K562 treated with DMSO at 1 percent for 4 hours (cell line): ENCODE results near the gene ZNF384. TPM values are rescaled to one million over a fixed set of nuclear protein-coding genes. Genes with fewer than 3 reads are reported as not detected.

ENCODE experiments used
- total RNA-seq: library from RNA; unstranded; fragments of 300-600 nt; gene quantifications from 2 replicates; pipeline ENCODE4 v1.2.3, GENCODE V29; 2022; ENCODE audit not compliant: insufficient read depth

Gene ZNF384
- total RNA-seq = 25.5 and 32.4 TPM in 2 replicates

GRCh38 chr12:6688999-6689882 lies at the start of gene ZNF384:
Gene ZNF384 (minus strand): TSS chr12:6689375. CDS start chr12:6679520, 9,855 bp downstream.

DNA sequence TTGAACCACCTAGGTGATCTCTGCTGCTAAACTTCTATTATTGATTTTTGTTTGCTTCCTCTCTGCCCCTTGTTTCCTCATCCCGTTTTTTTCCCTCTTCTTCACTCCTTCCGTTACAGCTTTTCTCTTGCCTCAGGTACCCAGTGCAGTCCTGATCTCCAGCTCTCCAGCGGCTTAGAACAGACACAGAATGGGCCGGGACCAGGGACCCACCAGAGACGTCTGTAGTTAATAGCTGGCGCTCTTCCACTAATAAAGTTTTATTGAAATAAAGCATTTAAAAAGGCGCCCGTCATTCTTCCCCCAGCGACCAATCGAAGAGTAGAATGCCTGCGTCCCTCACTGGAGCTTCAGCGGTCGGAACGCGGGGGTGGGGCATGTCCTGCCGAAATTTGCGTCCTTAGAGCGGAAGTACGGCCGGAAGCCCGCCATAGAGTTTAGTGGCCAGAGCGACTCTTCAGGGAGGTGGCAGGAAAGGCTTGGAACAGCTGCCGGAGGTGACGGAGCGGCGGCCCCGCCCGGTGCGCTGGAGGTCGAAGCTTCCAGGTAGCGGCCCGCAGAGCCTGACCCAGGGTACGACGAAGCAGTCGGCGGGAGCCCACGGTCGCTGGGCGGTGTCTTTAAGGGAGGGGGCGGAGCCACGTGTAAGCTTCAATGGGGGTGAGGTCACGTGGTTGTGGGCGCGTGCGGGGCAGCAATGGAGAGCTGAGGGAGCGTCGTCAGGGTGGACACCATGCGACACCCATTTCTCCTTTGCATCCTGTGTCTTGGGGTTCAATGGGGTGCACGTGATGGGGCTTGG lies 34.6 kb upstream of the ZNF384 start, which contains the start of gene COPS7A:
TSS of gene COPS7A (plus strand) at position 440 of the 802 bp plus-strand sequence. CDS start 611 bp downstream, outside the sequence.

DNA sequence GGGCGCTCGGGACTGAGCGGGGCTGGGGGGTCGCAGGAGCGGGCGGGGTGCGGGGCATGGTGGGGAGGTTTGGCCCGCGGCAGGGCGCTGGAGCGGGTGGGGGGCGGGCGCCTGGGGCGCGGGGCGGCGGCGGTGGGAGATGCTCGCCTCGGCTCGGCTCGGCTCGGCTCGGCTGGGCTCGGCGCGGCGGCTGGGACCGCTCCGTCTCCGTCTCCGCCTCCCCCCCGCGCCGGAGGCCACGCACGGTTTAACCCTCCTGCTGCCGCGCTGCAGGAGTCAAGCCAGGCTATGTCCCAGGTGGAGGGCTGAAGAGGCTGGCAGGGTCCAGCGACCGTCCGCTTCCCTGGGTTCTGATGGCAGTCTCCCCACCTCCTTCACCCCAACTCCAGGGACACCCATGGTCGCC lies 11.5 kb upstream of the ZNF384 start, which contains the start of gene PIANP:
TSS of gene PIANP (minus strand) at position 170 of the 406 bp plus-strand sequence. CDS start 2,754 bp downstream, outside the sequence.

DNA sequence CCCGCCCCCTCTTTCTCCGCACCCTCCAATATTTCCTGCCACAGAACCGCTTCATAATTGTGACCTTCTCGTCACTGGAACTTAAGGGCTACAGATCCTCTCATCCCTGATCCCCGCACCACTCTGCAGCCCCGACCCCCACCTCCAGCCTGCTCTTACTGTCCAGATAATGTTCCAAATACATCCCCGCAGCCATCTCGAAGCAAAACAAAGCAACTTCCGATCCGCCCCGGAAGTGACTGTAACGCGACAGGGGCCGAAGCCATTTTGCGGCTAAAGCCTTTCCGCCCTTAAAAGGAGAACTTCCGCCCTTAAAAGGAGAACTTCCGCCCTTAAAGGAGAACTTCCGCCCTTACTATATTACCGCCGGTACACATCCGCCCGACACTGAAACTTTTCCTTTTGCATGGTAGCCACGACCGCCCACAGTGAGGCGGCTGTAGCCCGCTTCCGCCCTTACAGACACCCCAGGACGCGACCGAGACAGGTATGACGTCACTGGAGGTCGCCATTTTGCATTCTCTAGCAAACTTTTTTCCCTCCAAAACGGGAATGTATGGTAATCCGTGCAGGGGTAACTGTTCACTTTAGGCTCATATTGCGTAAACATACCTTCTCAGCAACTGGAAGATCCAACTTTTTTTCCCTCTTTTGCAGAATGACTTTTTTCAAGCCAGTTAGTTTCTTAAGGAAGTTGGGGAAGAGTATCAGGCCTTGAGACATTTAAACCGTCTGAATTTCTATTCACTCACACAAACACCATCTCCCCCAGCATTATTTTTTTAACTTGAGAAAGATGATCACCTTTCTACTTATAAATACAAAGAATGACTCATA lies 26.1 kb downstream of the ZNF384 start, which contains the start of gene ING4:
TSS of gene ING4 (minus strand) at position 214 of the 837 bp plus-strand sequence. CDS start at position 196, 18 bp downstream.

DNA sequence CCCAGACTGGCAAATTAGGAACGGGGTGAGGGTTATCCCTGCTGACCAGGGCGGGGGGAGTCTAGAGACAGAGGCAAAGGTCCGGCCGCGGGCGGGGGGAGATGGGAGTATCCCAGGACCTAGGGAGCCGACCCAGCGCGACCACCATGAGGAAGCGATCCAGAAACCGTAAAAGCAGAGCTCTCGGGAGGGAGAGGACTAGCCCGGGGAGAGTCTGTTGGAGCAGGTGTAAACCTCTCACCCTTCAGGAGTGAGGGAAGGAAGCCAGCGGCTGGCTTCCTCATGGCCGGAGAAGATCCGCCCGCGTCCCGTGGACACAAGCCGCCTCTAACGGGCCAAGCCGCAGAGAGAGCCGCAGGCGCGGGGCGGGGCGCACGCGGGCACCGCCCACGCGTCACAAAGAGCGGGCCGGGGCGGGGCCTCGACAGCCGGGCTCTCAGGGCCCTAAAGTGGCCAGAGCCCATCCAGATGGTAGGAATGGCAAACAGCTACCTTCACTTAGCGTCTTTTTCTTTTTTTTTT lies 42.0 kb downstream of the ZNF384 start, which contains the start of gene ACRBP:
TSS of gene ACRBP (minus strand) at position 350 of the 522 bp plus-strand sequence. CDS start at position 284, 66 bp downstream.

GRCh38 chr12:6635856-6636531 lies 53.2 kb downstream of the ZNF384 start, which contains the start of gene LPAR5:
Gene LPAR5 (minus strand): TSS chr12:6635959. CDS start chr12:6621248, 14,711 bp downstream.

Other genes starting within 250 kb of the ZNF384 start
- not detected in 2 replicates for gene CD27, start 244.4 kb downstream of the ZNF384 start, total RNA-seq
- gene TAPBPL, start 237.3 kb downstream of the ZNF384 start, total RNA-seq = 4.2 and 6.5 TPM in 2 replicates
- 7.0 and 7.9 TPM in 2 replicates for gene VAMP1, start 218.7 kb downstream of the ZNF384 start, total RNA-seq
- gene MRPL51, start 196.1 kb downstream of the ZNF384 start, total RNA-seq = 77.4 and 89.7 TPM in 2 replicates
- gene NCAPD2, start 195.3 kb downstream of the ZNF384 start, total RNA-seq = 70.8 and 73.8 TPM in 2 replicates
- gene GAPDH, start 154.9 kb downstream of the ZNF384 start, total RNA-seq = 2,497 and 2,516 TPM in 2 replicates
- gene IFFO1, start 133.3 kb downstream of the ZNF384 start, total RNA-seq = 0.48 TPM in 1 of 2 replicates, not detected in the other
- 12.4 and 24.6 TPM in 2 replicates for gene NOP2, start 121.1 kb downstream of the ZNF384 start, total RNA-seq
- gene CHD4, start 82.0 kb downstream of the ZNF384 start, total RNA-seq = 215 and 222 TPM in 2 replicates
- gene LPAR5, start 53.4 kb downstream of the ZNF384 start, total RNA-seq = 3.5 and 4.3 TPM in 2 replicates
- gene ACRBP, start 41.9 kb downstream of the ZNF384 start, total RNA-seq = 6.0 and 7.1 TPM in 2 replicates
- 26.4 and 28.2 TPM in 2 replicates for gene ING4, start 26.3 kb downstream of the ZNF384 start, total RNA-seq
- not detected in 2 replicates for gene PIANP, start 11.4 kb upstream of the ZNF384 start, total RNA-seq
- 33.5 and 37.2 TPM in 2 replicates for gene COPS7A, start 34.7 kb upstream of the ZNF384 start, total RNA-seq
- gene MLF2, start 63.8 kb upstream of the ZNF384 start, total RNA-seq = 148 and 156 TPM in 2 replicates
- gene PTMS, start 77.0 kb upstream of the ZNF384 start, total RNA-seq = 322 and 327 TPM in 2 replicates
- 2.2 and 2.8 TPM in 2 replicates for gene LAG3, start 83.1 kb upstream of the ZNF384 start, total RNA-seq
- gene CD4, start 100.2 kb upstream of the ZNF384 start, total RNA-seq = not detected in 2 replicates
- gene GPR162, start 132.4 kb upstream of the ZNF384 start, total RNA-seq = 1.8 and 3.1 TPM in 2 replicates
- 11.9 and 14.1 TPM in 2 replicates for gene P3H3, start 139.0 kb upstream of the ZNF384 start, total RNA-seq
- gene GNB3, start 151.6 kb upstream of the ZNF384 start, total RNA-seq = 3.6 and 4.6 TPM in 2 replicates
- gene CDCA3, start 161.9 kb upstream of the ZNF384 start, total RNA-seq = 20.1 and 29.7 TPM in 2 replicates
- gene USP5, start 162.8 kb upstream of the ZNF384 start, total RNA-seq = 50.5 and 51.1 TPM in 2 replicates
- gene TPI1, start 178.2 kb upstream of the ZNF384 start, total RNA-seq = 475 and 496 TPM in 2 replicates
- gene SPSB2, start 183.9 kb upstream of the ZNF384 start, total RNA-seq = 2.5 and 5.2 TPM in 2 replicates
- 4.7 and 5.7 TPM in 2 replicates for gene LRRC23, start 215.4 kb upstream of the ZNF384 start, total RNA-seq
- 33.9 and 35.4 TPM in 2 replicates for gene ENO2, start 225.2 kb upstream of the ZNF384 start, total RNA-seq
- gene ATN1, start 238.6 kb upstream of the ZNF384 start, total RNA-seq = 34.8 and 43.7 TPM in 2 replicates